HepG2 (cell line): ENCODE measurements around the gene TIGD6. TPM values are rescaled to one million over a fixed set of nuclear protein-coding genes. Genes with fewer than 3 reads are reported as not detected.

Experiments
- CSRNP2 ChIP-seq: sonication (generic); formaldehyde crosslinking; conservative IDR thresholded peaks from 2 replicates; pipeline ENCODE4 v1.8.0; 2022; ENCODE audit warnings: low read depth, missing genetic modification reagents
- KIAA2018 ChIP-seq: sonication (generic); formaldehyde crosslinking; IDR thresholded peaks from 2 replicates; pipeline ENCODE4 v1.5.0; 2020; ENCODE audit warnings: mild to moderate bottlenecking, missing genetic modification reagents, borderline replicate concordance
- PRDM10 ChIP-seq: sonication (generic); formaldehyde crosslinking; IDR thresholded peaks from 2 replicates; pipeline ENCODE4 v1.4.0; 2020; ENCODE audit warnings: low read depth, missing genetic modification reagents
- REXO4 ChIP-seq: sonication (generic); formaldehyde crosslinking; IDR thresholded peaks from 2 replicates; pipeline ENCODE4 v1.8.0; 2022; ENCODE audit warnings: missing genetic modification reagents, mild to moderate bottlenecking, borderline replicate concordance
- ZNF501 ChIP-seq: sonication (generic); formaldehyde crosslinking; IDR thresholded peaks from 2 replicates; pipeline ENCODE4 v1.5.1; 2020; ENCODE audit warnings: mild to moderate bottlenecking, moderate library complexity, missing genetic modification reagents
- ZNF713 ChIP-seq: sonication (generic); formaldehyde crosslinking; IDR thresholded peaks from 2 replicates; pipeline ENCODE4 v1.4.0; 2020; ENCODE audit warnings: mild to moderate bottlenecking, missing genetic modification reagents
- polyA plus RNA-seq, 8 experiments: library from polyadenylated mRNA; depleted of rRNA in 3 of 8; stranded (reverse) in 7 of 8; unstranded in 1 of 8; fragments of >200 nt; fragmentation: Illumina TruSeq in 4 of 8; extraction: Trizol in 4 of 8; gene quantifications; 2 replicates each; pipeline versions ENCODE4 v1.2.1 to v1.2.3, GENCODE V29; 2011 to 2016; ENCODE audit warnings: low read depth in 4 of 8, missing spikeins in 1 of 8, mixed read lengths in 1 of 8; ENCODE audit not compliant: insufficient read depth in 1 of 8
- total RNA-seq, 5 experiments: library from RNA; depleted of rRNA; stranded (reverse); fragments of >200 nt; fragmentation: Illumina TruSeq; extraction: Trizol; gene quantifications; 2 replicates each; pipeline ENCODE4 v1.2.3, GENCODE V29; 2016; ENCODE audit warnings: low read depth in 1 of 5

Gene TIGD6
- total and polyA plus RNA-seq, 2 of the 13 experiments (the other 11 are each of a cell fraction or from before 2014, with no cell fraction given): 2.1 to 2.9 TPM

- TF ChIP-seq KIAA2018 (CRISPR knock-in tag) (0 out of 2 replicates have a peak, but pooled peaks have one; percentile 54), CSRNP2 (no peak), ZNF501 (CRISPR knock-in tag) (peak; percentile 65), ZNF713 (CRISPR knock-in tag) (no peak), REXO4 (no peak), PRDM10 (no peak)
Observed at GRCh38 chr5:150026682-150027172, 26.3 kb upstream of the TIGD6 start (continued).
